ENCODE measurements around the gene ONECUT1.

ONECUT1 gene

DNA sequence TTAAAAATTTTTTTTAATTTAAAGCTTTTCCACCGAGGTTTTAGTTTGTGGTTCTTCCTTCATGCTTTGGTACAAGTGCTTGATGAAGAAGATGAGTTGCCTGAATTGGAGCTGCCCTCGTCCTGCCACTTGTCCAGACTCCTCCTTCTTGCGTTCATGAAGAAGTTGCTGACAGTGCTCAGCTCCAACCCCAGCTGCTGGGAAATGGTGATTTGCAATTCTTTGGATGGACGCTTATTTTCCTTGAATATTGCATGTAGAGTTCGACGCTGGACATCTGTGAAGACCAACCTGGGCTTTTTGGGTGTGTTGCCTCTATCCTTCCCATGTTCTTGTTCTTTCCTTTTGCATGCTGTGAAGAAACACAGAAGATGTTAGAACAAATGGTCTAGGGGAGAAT, 32.6 kb downstream of the ONECUT1 start:
- no peak for TF ChIP-seq CTCF (IDR thresholded peaks at IDR 0.05; ENCODE audit: insufficient read depth, low read length, missing control alignments)
- no peak overlapping the region for H3K4me3 ChIP-seq (ENCODE audit: low read depth, low read length)
- DNase-seq (ENCODE audit: low read depth, low spot score), result no peak
- ChIA-PET POLR2A (no interaction called here), CTCF (no interaction called here)

- CTCF ChIA-PET, result interaction anchor here (1.0 kb wide), 1 partner anchor 469 kb away, joined by 3 read pairs; no protein-coding TSS in a partner anchor
- POLR2A ChIA-PET, result no interaction called here
- DNase-seq (ENCODE audit: low read depth, low spot score), result no peak
- TF ChIP-seq CTCF (IDR thresholded peaks at IDR 0.05; ENCODE audit: insufficient read depth, low read length, missing control alignments), result no peak
- no peak overlapping the region for H3K4me3 ChIP-seq (ENCODE audit: low read depth, low read length)
These were observed 38.6 kb downstream of the ONECUT1 start for GRCh38 chr15:52751522-52751921.

- ChIA-PET POLR2A (no interaction called here), CTCF (interaction anchor here (0.6 to 1.4 kb wide), 2 partner anchors 172 to 492 kb away, joined by 3 to 5 read pairs; no protein-coding TSS in a partner anchor)
- no peak for TF ChIP-seq CTCF (IDR thresholded peaks at IDR 0.05; ENCODE audit: insufficient read depth, low read length, missing control alignments)
- DNase-seq (ENCODE audit: low read depth, low spot score), result no peak
- H3K4me3 ChIP-seq (ENCODE audit: low read depth, low read length), result no peak overlapping the region
These were observed 40.9 kb downstream of the ONECUT1 start for GRCh38 chr15:52749258-52749657.

GRCh38 chr15:52746162-52746757, 43.9 kb downstream of the ONECUT1 start:
- CTCF ChIA-PET, result interaction anchor here (1.1 kb wide), 1 partner anchor 10 kb away, joined by 3 read pairs; no protein-coding TSS in a partner anchor
- H3K4me3 ChIP-seq (ENCODE audit: low read depth, low read length), result no peak overlapping the region
- TF ChIP-seq CTCF (IDR thresholded peaks at IDR 0.05; ENCODE audit: insufficient read depth, low read length, missing control alignments), result no peak
- no peak for DNase-seq (ENCODE audit: low read depth, low spot score)
- POLR2A ChIA-PET, result no interaction called here

DNA sequence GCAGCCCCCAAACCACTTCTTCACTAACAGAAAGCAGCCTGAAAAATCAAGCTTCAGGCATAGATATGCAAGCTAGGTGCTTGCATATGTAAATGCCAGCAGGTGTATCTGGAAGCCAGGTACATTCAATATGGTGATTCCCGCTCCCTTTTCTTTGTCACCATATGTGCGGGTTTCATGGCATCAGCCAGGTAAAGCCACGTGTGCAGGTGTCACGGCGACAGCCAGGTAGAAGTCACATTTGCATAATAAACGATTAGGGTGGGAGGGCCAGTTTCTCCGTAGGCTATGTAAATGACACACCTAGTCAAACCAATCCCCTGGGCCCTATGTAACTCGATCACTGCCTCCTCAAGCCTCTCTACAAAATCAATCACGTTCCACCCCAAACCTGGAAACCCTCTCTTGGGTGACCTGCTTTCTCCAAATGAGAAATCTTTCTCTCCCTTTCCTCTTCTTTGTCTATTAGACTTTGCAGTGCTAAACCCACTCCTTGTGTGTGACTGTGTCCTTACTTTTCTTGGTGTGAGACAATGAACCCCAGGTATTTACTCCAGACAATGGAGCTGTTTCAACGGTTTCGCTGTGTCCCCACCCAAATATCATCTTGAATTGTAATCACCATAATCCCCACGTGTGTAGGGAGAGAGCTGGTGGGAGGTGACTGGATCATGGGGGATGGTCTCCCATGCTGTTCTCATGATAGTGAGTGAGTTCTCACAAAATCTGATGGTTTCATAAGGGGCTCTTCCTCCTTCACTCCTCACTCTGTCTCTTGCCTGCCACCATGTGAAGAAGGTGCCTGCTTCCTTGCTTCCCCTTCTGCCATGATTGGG, 44.6 kb downstream of the ONECUT1 start:
- TF ChIP-seq CTCF (IDR thresholded peaks at IDR 0.05; ENCODE audit: insufficient read depth, low read length, missing control alignments), result no peak
- CTCF ChIA-PET, result interaction anchor here (1.0 to 1.1 kb wide), 2 partner anchors 10 to 12 kb away, joined by 3 read pairs; no protein-coding TSS in a partner anchor
- H3K4me3 ChIP-seq (ENCODE audit: low read depth, low read length), result no peak overlapping the region
- POLR2A ChIA-PET, result no interaction called here
- no peak for DNase-seq (ENCODE audit: low read depth, low spot score)

GRCh38 chr15:52738311-52738710, 51.8 kb downstream of the ONECUT1 start:
- ChIA-PET CTCF (interaction anchor here (1.1 to 2.2 kb wide), 4 partner anchors 404 to 499 kb away, joined by 3 to 34 read pairs (median 6); no protein-coding TSS in a partner anchor), POLR2A (interaction anchor here (1.2 kb wide), 1 partner anchor 482 kb away, joined by 3 read pairs; no protein-coding TSS in a partner anchor)
- no peak for DNase-seq (ENCODE audit: low read depth, low spot score)
- no peak for TF ChIP-seq CTCF (IDR thresholded peaks at IDR 0.05; ENCODE audit: insufficient read depth, low read length, missing control alignments)
- H3K4me3 ChIP-seq (ENCODE audit: low read depth, low read length), result no peak overlapping the region
